ENCODE results near the gene MARCHF2. TPM values are rescaled to one million over a fixed set of nuclear protein-coding genes. Genes with fewer than 3 reads are reported as not detected.

Gene MARCHF2
- 58.6 and 58.7 TPM in 2 replicates for total RNA-seq (2014; rRNA removed)
- percentile 49 among the genes with signal in this experiment for Bru-seq, nascent RNA
- BruChase-seq, experiment 1, labeled RNA remaining after a 6-hour chase, result percentile 55 among the genes with signal in this experiment
- BruChase-seq, experiment 2, labeled RNA remaining after a 2-hour chase, result percentile 52 among the genes with signal in this experiment
- long read RNA-seq, transcript MARCH2-201 (5 exons, 1,376 nt), result major isoform, 14 of 60 reads
- long read RNA-seq, partial matches to known transcripts, result 9 of 60 reads
- long read RNA-seq, other reads (novel, unspliced or antisense), result 36 of 60 reads

DNA sequence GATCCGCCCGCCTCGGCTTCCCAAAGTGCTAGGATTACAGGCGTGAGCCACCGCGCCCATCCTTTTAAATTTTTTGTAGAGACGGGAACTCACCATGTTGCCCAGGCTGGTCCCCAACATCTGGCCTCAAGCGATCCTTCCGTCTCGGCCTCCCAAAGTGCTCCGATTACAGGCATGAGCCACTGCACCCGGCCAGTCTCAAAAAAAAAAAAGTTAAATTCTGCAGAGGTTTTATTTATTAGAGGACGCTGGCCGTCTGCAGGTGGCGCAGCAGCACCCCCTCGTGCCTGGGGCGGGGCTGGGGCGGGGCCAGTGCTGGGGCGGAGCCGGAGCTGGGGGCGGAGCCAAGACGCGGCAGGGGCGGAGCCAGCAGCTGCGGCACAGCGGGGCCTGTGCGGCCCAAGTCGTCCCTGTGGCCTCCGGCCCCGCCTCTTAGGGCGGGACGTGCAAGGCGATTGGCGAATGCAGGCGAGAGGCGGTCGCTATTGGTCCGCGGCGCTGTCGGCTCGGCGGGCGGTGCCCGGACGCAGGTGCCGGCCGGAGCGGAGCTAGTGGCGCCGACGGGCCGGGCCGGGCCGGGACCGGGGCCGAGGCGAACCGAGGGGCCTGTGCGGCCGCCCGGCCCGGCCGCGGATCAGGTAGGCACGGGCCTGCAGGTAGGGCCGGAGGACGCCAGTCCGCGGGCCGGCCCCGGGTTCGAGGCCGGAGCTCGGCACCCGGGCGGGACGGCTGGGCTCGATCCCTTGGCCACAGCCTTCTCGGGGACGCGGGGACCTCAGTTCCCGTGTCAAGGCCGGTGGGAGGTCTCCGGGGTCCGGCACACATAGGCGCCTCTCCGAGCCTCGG lies at the start of gene MARCHF2:
TSS of gene MARCHF2 (plus strand) at position 523 of the 846 bp plus-strand sequence. CDS start 8,536 bp downstream, outside the sequence.
- H3F3A ChIP-seq (ENCODE audit: low read length, unreplicated experiment), result peaks cover 3% of the 10 kb centered on the region
- TF ChIP-seq EZH2phosphoT487 (IDR thresholded peaks at IDR 0.05; ENCODE audit: borderline replicate concordance, low read length) (no peak), CTCF (conservative IDR thresholded peaks at IDR 0.05; ENCODE audit: low read depth, low read length) (peak; percentile 68), EZH2 (IDR thresholded peaks at IDR 0.05; ENCODE audit: low read length, unreplicated experiment) (no peak)
- intact Hi-C loops (cut with micrococcal nuclease), result loop anchor here (2.0 to 5.0 kb wide), 3 partner anchors 44 to 169 kb away; no protein-coding TSS in a partner anchor
- ATAC-seq (peak; percentile 100), DNase-seq (peak; percentile 99)
- BruUV-seq (replicated peaks), result no TSS peak
- H3K27me3 ChIP-seq (ENCODE audit: low read length), result no peaks in the 10 kb centered on the region
- H2AFZ ChIP-seq (ENCODE audit: low read length), result peak within 1 kb of the TSS; percentile 91
- H3K79me2 ChIP-seq (ENCODE audit: low read length), result no peaks in the 10 kb centered on the region
- no peaks in the 10 kb centered on the region for H3K9me3 ChIP-seq (ENCODE audit: low read length)
- no peaks in the 10 kb centered on the region for H4K20me1 ChIP-seq (ENCODE audit: low read length)
- H3K4me3 ChIP-seq (ENCODE audit: low read length), result peak within 1 kb of the TSS; percentile 79
- no peaks in the 10 kb centered on the region for H3K9me2 ChIP-seq (replicated peaks; ENCODE audit: low read length)
- H3K4me1 ChIP-seq (ENCODE audit: insufficient read depth, low read length), result peaks cover 6% of the 10 kb centered on the region
- H3K9ac ChIP-seq (ENCODE audit: low read length), result peak within 1 kb of the TSS; percentile 65
- no peaks in the 10 kb centered on the region for H3K36me3 ChIP-seq (ENCODE audit: low read depth, low read length)
- no peak within 1 kb of the TSS for H3K27ac ChIP-seq (ENCODE audit: low read length)
- H3K4me2 ChIP-seq (ENCODE audit: low read length), result peak within 1 kb of the TSS; percentile 98
- POLR2A ChIA-PET (ENCODE audit: unreplicated experiment), result interaction anchor here (0.6 to 1.4 kb wide), 9 partner anchors 11 to 895 kb away, joined by 3 to 12 read pairs (median 6); partner anchors contain the start of genes HNRNPM and ZNF414
- CTCF ChIA-PET, result interaction anchor here (0.5 to 1.5 kb wide), 19 partner anchors 11 to 827 kb away, joined by 3 to 30 read pairs (median 7); partner anchors contain the start of genes HNRNPM and ZNF414

- DNase-seq (peak; percentile 79), ATAC-seq (peak; percentile 52)
- H3K27me3 ChIP-seq (ENCODE audit: low read length), result no peaks in the 10 kb centered on the region
- TSS peak; percentile 64 for BruUV-seq (replicated peaks)
- POLR2A ChIA-PET (ENCODE audit: unreplicated experiment), result interaction anchor here (0.7 kb wide), 1 partner anchor 48 kb away, joined by 15 read pairs; no protein-coding TSS in a partner anchor
- no peaks in the 10 kb centered on the region for H3F3A ChIP-seq (ENCODE audit: low read length, unreplicated experiment)
- peak within 1 kb of the TSS; percentile 100 for H3K4me2 ChIP-seq (ENCODE audit: low read length)
- H3K9me2 ChIP-seq (replicated peaks; ENCODE audit: low read length), result no peaks in the 10 kb centered on the region
- H3K9me3 ChIP-seq (ENCODE audit: low read length), result no peaks in the 10 kb centered on the region
- CTCF ChIA-PET, result no interaction called here
- peaks cover 40% of the 10 kb centered on the region for H3K4me1 ChIP-seq (ENCODE audit: insufficient read depth, low read length)
- intact Hi-C loops (cut with micrococcal nuclease), result no loop called here
- H3K79me2 ChIP-seq (ENCODE audit: low read length), result no peaks in the 10 kb centered on the region
- peak; percentile 44 for TF ChIP-seq CTCF (conservative IDR thresholded peaks at IDR 0.05; ENCODE audit: low read depth, low read length)
- TF ChIP-seq EZH2 (IDR thresholded peaks at IDR 0.05; ENCODE audit: low read length, unreplicated experiment), result no peak
- no peaks in the 10 kb centered on the region for H4K20me1 ChIP-seq (ENCODE audit: low read length)
- H3K9ac ChIP-seq (ENCODE audit: low read length), result peak within 1 kb of the TSS; percentile 59
- H3K27ac ChIP-seq (ENCODE audit: low read length), result peak within 1 kb of the TSS; percentile 35
- peak within 1 kb of the TSS; percentile 84 for H3K4me3 ChIP-seq (ENCODE audit: low read length)
- no peaks in the 10 kb centered on the region for H3K36me3 ChIP-seq (ENCODE audit: low read depth, low read length)
- peak within 1 kb of the TSS; percentile 79 for H2AFZ ChIP-seq (ENCODE audit: low read length)
Observed at GRCh38 chr19:8363803-8364771, 49.0 kb upstream of the MARCHF2 start, which contains the start of gene ANGPTL4. ANGPTL4 (plus strand) TSS chr19:8364155; CDS start chr19:8364322, 167 bp downstream.

All from PC-3 (cell line).